ENCODE measurements around the gene SLC2A1.

GRCh38 chr1:42947117-42947516 lies 11.6 kb downstream of the SLC2A1 start:
- TF ChIP-seq CTCF (IDR thresholded peaks at IDR 0.05) (no peak), POLR2A (IDR thresholded peaks at IDR 0.05) (no peak)
